ENCODE measurements around the gene NUP98.

The NUP98 gene

GRCh38 chr11:3797329-3798090, at the start of gene NUP98:
Gene NUP98 (minus strand): TSS chr11:3797554. CDS start chr11:3782117, 15,437 bp downstream.
- Histone ChIP-seq H3K9me2 (replicated peaks; ENCODE audit: low read depth, low read length) (no peaks in the 10 kb centered on the region), H3K4me2 (ENCODE audit: low read depth, low read length, poor library complexity, severe bottlenecking) (peak within 1 kb of the TSS; percentile 95), H3K4me1 (ENCODE audit: insufficient read depth, low read length, poor library complexity, severe bottlenecking) (peaks cover 36% of the 10 kb centered on the region), H3F3A (ENCODE audit: low read depth) (0 out of 2 replicates have a peak, but pooled peaks cover 3% of the 10 kb centered on the region), H3K27me3 (ENCODE audit: insufficient read depth, low read length, poor library complexity, severe bottlenecking) (peaks cover 6% of the 10 kb centered on the region), H3K9me3 (ENCODE audit: insufficient read depth, low read depth, low read length) (no peaks in the 10 kb centered on the region), H3K79me2 (ENCODE audit: insufficient read depth, low read length) (peaks cover 64% of the 10 kb centered on the region), H3K4me3 (ENCODE audit: low read length, poor library complexity, severe bottlenecking) (peak within 1 kb of the TSS; percentile 100), H3K9ac (ENCODE audit: low read depth, low read length, poor library complexity, severe bottlenecking) (peak within 1 kb of the TSS; percentile 98), H2AFZ (ENCODE audit: low read length) (peak within 1 kb of the TSS; percentile 82), H3K36me3 (ENCODE audit: insufficient read depth, low read length) (peaks cover 11% of the 10 kb centered on the region; the same call in 1 of the 2 replicates), H4K20me1 (ENCODE audit: insufficient read depth, low read length, poor library complexity, severe bottlenecking) (peaks cover 43% of the 10 kb centered on the region)
- TF ChIP-seq CTCF (conservative IDR thresholded peaks at IDR 0.05; ENCODE audit: low read length) (no peak), EZH2phosphoT487 (IDR thresholded peaks at IDR 0.05; ENCODE audit: borderline replicate concordance) (no peak)

- no peak overlapping the region for H3K9ac ChIP-seq (ENCODE audit: low read depth, low read length, poor library complexity, severe bottlenecking)
- H2AFZ ChIP-seq (ENCODE audit: low read length), result 0 out of 2 replicates have a peak overlapping the region, but pooled peaks have one; percentile 2
- H3K9me3 ChIP-seq (ENCODE audit: insufficient read depth, low read depth, low read length), result no peaks in the 10 kb centered on the region
- H4K20me1 ChIP-seq (ENCODE audit: insufficient read depth, low read length, poor library complexity, severe bottlenecking), result no peaks in the 10 kb centered on the region
- TF ChIP-seq EZH2phosphoT487 (IDR thresholded peaks at IDR 0.05; ENCODE audit: borderline replicate concordance), result no peak
- TF ChIP-seq CTCF (conservative IDR thresholded peaks at IDR 0.05; ENCODE audit: low read length), result no peak
- peaks cover 7% of the 10 kb centered on the region for H3K4me1 ChIP-seq (ENCODE audit: insufficient read depth, low read length, poor library complexity, severe bottlenecking)
- H3K4me3 ChIP-seq (ENCODE audit: low read length, poor library complexity, severe bottlenecking), result no peak overlapping the region
- H3K9me2 ChIP-seq (replicated peaks; ENCODE audit: low read depth, low read length), result no peaks in the 10 kb centered on the region
- peaks cover under 1% of the 10 kb centered on the region for H3K79me2 ChIP-seq (ENCODE audit: insufficient read depth, low read length)
- no peaks in the 10 kb centered on the region for H3K27me3 ChIP-seq (ENCODE audit: insufficient read depth, low read length, poor library complexity, severe bottlenecking)
- H3K4me2 ChIP-seq (ENCODE audit: low read depth, low read length, poor library complexity, severe bottlenecking), result no peak overlapping the region
- no peaks in the 10 kb centered on the region for H3K36me3 ChIP-seq (ENCODE audit: insufficient read depth, low read length)
- H3F3A ChIP-seq (ENCODE audit: low read depth), result no peaks in the 10 kb centered on the region
Observed at GRCh38 chr11:3845670-3846069, 48.3 kb upstream of the NUP98 start.

- H3K27me3 ChIP-seq (ENCODE audit: insufficient read depth, low read length, poor library complexity, severe bottlenecking), result no peaks in the 10 kb centered on the region
- H3K9me3 ChIP-seq (ENCODE audit: insufficient read depth, low read depth, low read length), result no peaks in the 10 kb centered on the region
- H3K9ac ChIP-seq (ENCODE audit: low read depth, low read length, poor library complexity, severe bottlenecking), result no peak overlapping the region
- H3F3A ChIP-seq (ENCODE audit: low read depth), result no peaks in the 10 kb centered on the region
- no peak overlapping the region for H3K4me3 ChIP-seq (ENCODE audit: low read length, poor library complexity, severe bottlenecking)
- no peaks in the 10 kb centered on the region for H3K9me2 ChIP-seq (replicated peaks; ENCODE audit: low read depth, low read length)
- no peaks in the 10 kb centered on the region for H4K20me1 ChIP-seq (ENCODE audit: insufficient read depth, low read length, poor library complexity, severe bottlenecking)
- H3K36me3 ChIP-seq (ENCODE audit: insufficient read depth, low read length), result no peaks in the 10 kb centered on the region
- peaks cover 5% of the 10 kb centered on the region for H3K79me2 ChIP-seq (ENCODE audit: insufficient read depth, low read length)
- TF ChIP-seq CTCF (conservative IDR thresholded peaks at IDR 0.05; ENCODE audit: low read length) (no peak), EZH2phosphoT487 (IDR thresholded peaks at IDR 0.05; ENCODE audit: borderline replicate concordance) (no peak)
- no peak overlapping the region for H3K4me2 ChIP-seq (ENCODE audit: low read depth, low read length, poor library complexity, severe bottlenecking)
- peaks cover 7% of the 10 kb centered on the region for H3K4me1 ChIP-seq (ENCODE audit: insufficient read depth, low read length, poor library complexity, severe bottlenecking)
- 0 out of 2 replicates have a peak overlapping the region, but pooled peaks have one; percentile 2 for H2AFZ ChIP-seq (ENCODE audit: low read length)
Observed at GRCh38 chr11:3845246-3845645, 47.9 kb upstream of the NUP98 start.
